Heart left ventricle (tissue), 16 donors: ENCODE data around the gene CCDC188. TPM values are rescaled to one million over a fixed set of nuclear protein-coding genes. Genes with fewer than 3 reads are reported as not detected.

ENCODE experiments used
- ATAC-seq, 4 donors: fragments of 200-7000 bp; cut with Tn5 transposase; one replicate each; pipeline ENCODE4 v1.9.1; 2020 to 2022; ENCODE audit warnings: moderate library complexity in 4 of 4, mild to moderate bottlenecking in 3 of 4, moderate number of reproducible peaks in 1 of 4
- DNase-seq, 5 donors: peaks; one replicate each; pipeline ENCODE4 v3.0.0-alpha.2; 2020
- H3K27ac ChIP-seq, 12 donors: fragments of 200-600 bp; sonication (generic) in 4 of 12; one replicate each; pipeline versions ENCODE4 v1.5.0 to v1.8.0; 2016 to 2022; ENCODE audit warnings: mild to moderate bottlenecking in 2 of 12
- H3K27me3 ChIP-seq, 9 donors: fragments of 200-600 bp; sonication (generic) in 2 of 9; one replicate each; pipeline versions ENCODE4 v1.5.1 to v1.8.0; 2016 to 2022; ENCODE audit warnings: mild to moderate bottlenecking in 3 of 9
- H3K36me3 ChIP-seq, 9 donors: fragments of 200-600 bp; sonication (generic) in 2 of 9; one replicate each; pipeline versions ENCODE4 v1.5.0 to v1.8.0; 2018 to 2022; ENCODE audit warnings: mild to moderate bottlenecking in 2 of 9
- H3K4me1 ChIP-seq, 12 donors: fragments of 200-600 bp; sonication (generic) in 4 of 12; one replicate each; pipeline versions ENCODE4 v1.5.0 to v1.8.0; 2016 to 2022; ENCODE audit warnings: mild to moderate bottlenecking in 3 of 12
- H3K4me3 ChIP-seq, 12 donors: fragments of 200-600 bp; sonication (generic) in 4 of 12; one replicate each; pipeline versions ENCODE4 v1.5.0 to v1.8.0; 2017 to 2022; ENCODE audit warnings: mild to moderate bottlenecking in 9 of 12, moderate library complexity in 4 of 12
- H3K9me3 ChIP-seq, 12 donors: fragments of 200-600 bp; sonication (generic) in 4 of 12; one replicate each; pipeline versions ENCODE4 v1.5.0 to v1.8.0; 2016 to 2022; ENCODE audit warnings: mild to moderate bottlenecking in 1 of 12
- POLR2A ChIP-seq, 2 donors: fragments of 450-650 bp; IDR thresholded peaks; one replicate each; pipeline ENCODE4 v1.6.1; 2017; ENCODE audit warnings: antibody characterized with exemption in 2 of 2, mild to moderate bottlenecking in 2 of 2, moderate library complexity in 2 of 2
- WGBS, 4 donors: extraction: QIAGEN DNeasy Blood & Tissue Kit in 2 of 4; methylation state at CpG; one replicate each; pipeline versions ENCODE4 v1.1.5 to v1.1.7; 2013 to 2018; 5-methylcytosine and 5-hydroxymethylcytosine counted together
- intact Hi-C, 10 donors: fragments of 100-400 bp; cut with DNase I; formaldehyde crosslinking; loops; one replicate each; pipeline versions ENCODE4 v1.11.1 to v1.14.2; 2022
- polyA plus RNA-seq, 2 donors: library from polyadenylated mRNA; stranded (reverse); fragments of 200-250 nt; gene quantifications; one replicate each; pipeline ENCODE4 v1.2.3, GENCODE V29; 2013
- total RNA-seq, 9 donors: library from RNA; depleted of rRNA in 2 of 9; stranded (reverse); fragments of >200 nt in 2 of 9; fragmentation: NEBNext Ultra II Directional in 3 of 9; extraction: Animal tissue kit (Norgen Biotek cat#: 25700) in 3 of 9; gene quantifications; one replicate each; pipeline versions ENCODE4 v1.1.0 to v1.2.4, GENCODE V29; 2016 to 2023
- TF ChIP-seq, protein P1 (sequence below), 12 donors: fragments of 200-600 bp; sonication (generic) in 4 of 12; IDR thresholded peaks; one replicate each; pipeline versions ENCODE4 v1.5.0 to v1.8.0; 2018 to 2022; ENCODE audit warnings: antibody characterized with exemption in 12 of 12, mild to moderate bottlenecking in 5 of 12
- donor health status: ischemic (EF 13 %, LVEDD 7.1; RV severe dilation, severe dysfunction).
- donor health status: healthy with polysubstance abuse.
- donor health status: DM: no; HTN: yes; CAD: no.
- donor health status: DM: no; HTN: no; CAD: no.
- donor health status: ischemic (EF 25% LVEDD 6.9; RV normal size, moderate dysfunction).
- donor health status: ischemic (EF 25% LVEDD 5.7; RV mildly dilated, moderate dysfunction).
- donor health status: healthy.
- donor health status: DM: yes; HTN: yes; CAD: no.
- donor health status: ischemic (EF 35%, LVEDD 5.7; RV mildly dilated, moderate dysfunction).
- donor health status: nonischemic (EF 11% LVEDD 7.7; RV severe dilation, severe dysfunction).
- donor health status: DM: yes; HTN: yes; CAD: no.
- donor health status: PGD.
- donor health status: ischemic (EF 29% LVEDD 5.4; RV normal size, mild dysfunction).
- donor health status: nonischemic (EF 23%, LVEDD 6.1; RV moderate dilation, normal function).

CCDC188 gene
- total and polyA plus RNA-seq, 11 donors, result 0.17 to 1.0 (median 0.50) TPM; not detected in 4

DNA sequence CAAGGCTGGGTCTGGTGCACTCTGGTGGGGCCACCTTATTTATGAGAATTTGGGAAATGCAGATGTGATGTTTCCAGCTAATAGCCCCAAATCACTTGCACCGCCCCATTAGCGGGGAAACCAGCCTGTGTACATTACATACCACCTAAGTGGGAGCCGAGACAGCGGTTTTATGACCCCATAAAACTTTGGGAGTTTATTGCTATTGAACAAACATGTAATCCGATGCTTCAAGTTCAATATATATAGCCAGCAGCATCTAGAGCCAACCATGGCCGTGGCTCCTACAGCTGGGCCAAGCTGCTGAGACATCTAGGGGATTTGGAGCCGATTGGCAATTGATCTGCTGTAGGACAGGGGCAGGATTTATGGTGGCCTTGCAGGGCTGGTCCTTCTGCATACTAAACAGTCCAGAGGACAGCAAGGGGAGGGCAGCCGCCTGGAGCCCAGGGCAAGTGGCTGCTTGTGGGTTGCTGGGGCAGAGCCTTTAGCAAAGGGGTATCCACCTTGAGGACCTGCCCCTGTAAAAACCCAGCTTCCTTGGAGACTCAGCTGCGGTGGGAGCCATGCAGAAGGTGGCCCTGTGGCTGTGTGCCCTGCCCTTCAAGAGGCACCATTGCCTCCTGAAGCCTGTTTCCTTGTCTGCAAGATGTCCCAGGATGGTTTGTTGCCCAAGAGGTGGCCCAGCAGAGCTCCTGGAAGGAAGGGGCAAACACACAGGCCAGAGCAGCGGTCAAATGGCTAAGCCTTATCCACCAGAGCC is 47.9 kb upstream of the CCDC188 start:
- Histone ChIP-seq H3K9me3 (no peaks in the 10 kb centered on the region), H3K4me3 (no peak overlapping the region), H3K27ac (no peak overlapping the region), H3K27me3 (peaks cover 0 to 3% (median 0%) of the 10 kb centered on the region in 9 donors), H3K4me1 (peaks cover 0 to 13% (median 8%) of the 10 kb centered on the region in 12 donors), H3K36me3 (no peaks in the 10 kb centered on the region)
- TF ChIP-seq, protein P1, sequence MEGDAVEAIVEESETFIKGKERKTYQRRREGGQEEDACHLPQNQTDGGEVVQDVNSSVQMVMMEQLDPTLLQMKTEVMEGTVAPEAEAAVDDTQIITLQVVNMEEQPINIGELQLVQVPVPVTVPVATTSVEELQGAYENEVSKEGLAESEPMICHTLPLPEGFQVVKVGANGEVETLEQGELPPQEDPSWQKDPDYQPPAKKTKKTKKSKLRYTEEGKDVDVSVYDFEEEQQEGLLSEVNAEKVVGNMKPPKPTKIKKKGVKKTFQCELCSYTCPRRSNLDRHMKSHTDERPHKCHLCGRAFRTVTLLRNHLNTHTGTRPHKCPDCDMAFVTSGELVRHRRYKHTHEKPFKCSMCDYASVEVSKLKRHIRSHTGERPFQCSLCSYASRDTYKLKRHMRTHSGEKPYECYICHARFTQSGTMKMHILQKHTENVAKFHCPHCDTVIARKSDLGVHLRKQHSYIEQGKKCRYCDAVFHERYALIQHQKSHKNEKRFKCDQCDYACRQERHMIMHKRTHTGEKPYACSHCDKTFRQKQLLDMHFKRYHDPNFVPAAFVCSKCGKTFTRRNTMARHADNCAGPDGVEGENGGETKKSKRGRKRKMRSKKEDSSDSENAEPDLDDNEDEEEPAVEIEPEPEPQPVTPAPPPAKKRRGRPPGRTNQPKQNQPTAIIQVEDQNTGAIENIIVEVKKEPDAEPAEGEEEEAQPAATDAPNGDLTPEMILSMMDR (IDR thresholded peaks at IDR 0.05), result no peak
- no peak for TF ChIP-seq POLR2A (IDR thresholded peaks at IDR 0.05)
- intact Hi-C loops, result no loop called here
- WGBS, 4 donors, result 91 to 95% (median 94%) methylated on average over 10 of the region's 10 CpGs
- ATAC-seq (no peak), DNase-seq (no peak)

DNA sequence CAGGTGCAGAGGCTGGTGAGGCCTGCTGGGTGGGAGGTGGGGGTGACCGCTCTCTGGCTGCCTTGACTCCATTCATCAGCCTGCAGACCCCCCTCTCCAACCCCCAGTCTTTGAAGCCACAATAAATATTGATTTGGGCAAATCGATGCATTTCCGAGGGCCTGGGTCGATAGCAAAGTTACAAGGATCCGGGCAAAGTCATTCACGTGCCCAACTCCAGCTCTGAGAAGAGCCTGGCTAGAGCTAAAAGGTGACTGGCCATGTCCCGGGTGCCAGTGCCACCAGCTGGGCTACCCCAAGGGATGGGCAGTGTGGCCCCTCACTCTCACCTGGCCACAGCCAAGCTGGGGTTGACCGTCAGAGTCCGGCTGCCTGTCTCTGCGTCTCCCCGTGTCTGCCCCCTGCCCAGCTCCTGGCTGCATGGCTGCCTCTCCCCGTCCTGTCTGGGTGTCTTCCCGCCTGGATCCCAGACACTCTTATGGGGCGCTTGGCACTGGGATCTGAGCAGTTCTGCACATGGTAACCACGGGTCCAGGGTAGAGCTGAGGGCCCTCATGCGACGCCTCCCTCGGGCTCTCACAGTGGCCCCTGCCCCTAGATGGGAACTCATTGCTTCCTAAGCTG is 46.7 kb upstream of the CCDC188 start:
- Histone ChIP-seq H3K9me3 (no peaks in the 10 kb centered on the region), H3K27ac (no peak overlapping the region), H3K27me3 (peaks cover 0 to 3% (median 0%) of the 10 kb centered on the region in 9 donors), H3K4me3 (no peak overlapping the region), H3K36me3 (no peaks in the 10 kb centered on the region), H3K4me1 (peaks cover 0 to 1% (median 0%) of the 10 kb centered on the region in 12 donors)
- WGBS, 4 donors, result 86 to 100% (median 93%) methylated on average over 12 to 18 of the region's 18 CpGs
- TF ChIP-seq, protein P1 (IDR thresholded peaks at IDR 0.05), result no peak
- TF ChIP-seq POLR2A (IDR thresholded peaks at IDR 0.05), result no peak
- intact Hi-C loops, result no loop called here
- ATAC-seq, result no peak
- no peak for DNase-seq

DNA sequence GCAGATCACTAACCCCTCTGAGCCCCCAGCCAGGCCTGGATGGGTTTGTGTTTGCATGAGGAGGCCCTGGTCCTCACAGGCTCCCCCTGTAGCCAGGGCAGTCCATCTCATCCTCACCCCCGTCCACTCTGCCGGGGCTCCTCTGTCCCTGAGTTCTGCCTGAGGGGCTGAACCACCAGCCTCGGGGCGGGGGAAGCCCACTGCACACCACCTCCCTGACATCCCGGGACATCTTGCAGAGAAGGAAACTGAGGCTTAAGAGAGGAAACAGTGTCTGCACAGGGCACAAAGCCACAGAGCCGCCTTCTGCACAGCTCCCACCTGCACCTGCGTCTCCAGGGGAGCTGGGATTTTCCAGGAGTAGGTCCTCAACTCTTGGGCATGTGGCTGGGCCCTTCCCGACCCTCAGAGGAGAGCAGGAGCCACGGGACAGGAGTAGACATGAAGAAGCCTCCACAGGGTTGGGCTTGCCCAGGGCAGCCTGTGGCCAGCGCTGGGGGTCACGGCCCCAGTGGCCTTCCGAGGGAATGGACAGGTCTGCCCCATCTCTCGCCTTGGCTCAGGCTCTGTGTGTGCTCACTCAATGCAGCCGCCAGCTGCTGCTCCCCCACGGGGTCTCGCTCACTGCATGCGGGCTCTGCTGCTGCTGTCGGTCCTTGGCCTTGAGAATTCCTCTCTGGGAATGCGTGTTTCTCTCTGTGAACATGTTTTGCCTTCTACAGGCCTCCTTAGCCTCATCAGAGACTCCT is 45.4 kb upstream of the CCDC188 start:
- WGBS, 4 donors, result 84 to 97% (median 87%) methylated on average over 6 to 19 of the region's 19 CpGs
- H3K27ac ChIP-seq, result no peak overlapping the region
- no peaks in the 10 kb centered on the region for H3K36me3 ChIP-seq
- H3K27me3 ChIP-seq, result no peaks in the 10 kb centered on the region
- intact Hi-C loops, result no loop called here
- no peak overlapping the region for H3K4me3 ChIP-seq
- H3K9me3 ChIP-seq, result no peaks in the 10 kb centered on the region
- no peak for ATAC-seq
- no peak for TF ChIP-seq POLR2A (IDR thresholded peaks at IDR 0.05)
- TF ChIP-seq, protein P1 (IDR thresholded peaks at IDR 0.05), result no peak
- no peaks in the 10 kb centered on the region for H3K4me1 ChIP-seq
- no peak for DNase-seq
